ENCODE results near the gene PDLIM1. TPM values are rescaled to one million over a fixed set of nuclear protein-coding genes. Genes with fewer than 3 reads are reported as not detected.
"Not testable (repeated sequence)": the region's sequence is repeated elsewhere in the genome, so short reads cannot be mapped to it uniquely, and the experiment has no call there.

PDLIM1 gene
- total RNA-seq, 1 experiment from 2014 or later = 115 TPM

- Histone ChIP-seq H3K56ac (ENCODE audit: insufficient read length, low read depth, low read length) (no peak overlapping the region), H3K4ac (ENCODE audit: low read depth, low read length) (no peak overlapping the region), H3K9ac (ENCODE audit: extremely low read depth, insufficient read length, low read length) (no peak overlapping the region), H3K27ac (ENCODE audit: insufficient read length, low read depth, low read length) (no peak overlapping the region), H2BK12ac (ENCODE audit: insufficient read length, low read depth, low read length) (no peak overlapping the region), H4K8ac (replicated peaks; ENCODE audit: insufficient read length, low read depth, low read length) (no peak overlapping the region), H3K79me1 (ENCODE audit: insufficient read depth, low read depth, low read length, poor library complexity, severe bottlenecking) (no peaks in the 10 kb centered on the region), H3K18ac (ENCODE audit: insufficient read length, low read depth, low read length) (no peak overlapping the region), H3K4me2 (ENCODE audit: insufficient read depth, insufficient read length, low read length) (no peak overlapping the region), H3K79me2 (ENCODE audit: insufficient read depth, low read length) (no peaks in the 10 kb centered on the region), H2BK120ac (ENCODE audit: low read depth, low read length, poor library complexity, severe bottlenecking) (no peak overlapping the region), H3K23ac (ENCODE audit: insufficient read length, low read depth, low read length) (no peak overlapping the region), H3K27me3 (ENCODE audit: insufficient read depth, low read length) (no peaks in the 10 kb centered on the region), H3K4me1 (ENCODE audit: insufficient read depth, low read length) (no peaks in the 10 kb centered on the region), H4K91ac (ENCODE audit: insufficient read length, low read depth, low read length) (no peak overlapping the region), H3K14ac (ENCODE audit: insufficient read depth, low read length) (no peak overlapping the region), H4K20me1 (ENCODE audit: control insufficient read depth, insufficient read depth, insufficient read length) (no peaks in the 10 kb centered on the region), H2BK15ac (ENCODE audit: low read depth, low read length) (no peak overlapping the region), H2BK5ac (ENCODE audit: insufficient read length, low read length) (no peak overlapping the region), H2BK20ac (ENCODE audit: low read depth, low read length, poor library complexity, severe bottlenecking) (no peak overlapping the region), H3K23me2 (ENCODE audit: insufficient read length, low read depth, low read length, poor library complexity, severe bottlenecking) (no peaks in the 10 kb centered on the region), H3K9me3 (ENCODE audit: control insufficient read depth, low read depth, low read length) (no peaks in the 10 kb centered on the region), H2AK5ac (ENCODE audit: insufficient read length, low read length) (no peak overlapping the region), H3T11ph (ENCODE audit: low read length) (no peak overlapping the region), H4K5ac (ENCODE audit: insufficient read length, low read depth, low read length) (no peak overlapping the region), H2AFZ (ENCODE audit: low read length) (no peak overlapping the region)
- Mint-ChIP-seq H3K27ac (peak overlapping the region in 1 of 3 experiments; percentile 49; a peak in 1 of 7 replicates), H3K27me3 (ENCODE audit: low read depth) (no peaks in the 10 kb centered on the region), H3K4me1 (peaks cover 18 to 24% of the 10 kb centered on the region in 2 experiments; a peak in 3 of 4 replicates), H3K9me3 (peaks cover 8 to 9% of the 10 kb centered on the region in 2 experiments), H3K4me3 (no peak overlapping the region), H3K36me3 (ENCODE audit: insufficient read depth in 1 of 3, low read depth in 3 of 3) (peaks cover 25 to 69% (median 65%) of the 10 kb centered on the region in 3 experiments)
- no CpG with 5 or more reads among the region's 6 CpGs for WGBS (ENCODE audit: extremely low coverage, insufficient read length, low lambda C conversion rate)
- no peak for TF ChIP-seq CTCF (conservative IDR thresholded peaks at IDR 0.05)
- DNase-seq = no peak
Observed at GRCh38 chr10:95240811-95241210, 50.0 kb downstream of the PDLIM1 start.

- Mint-ChIP-seq H3K4me1 (peaks cover 23 to 29% of the 10 kb centered on the region in 2 experiments), H3K36me3 (ENCODE audit: insufficient read depth in 1 of 3, low read depth in 3 of 3) (peaks cover 25 to 63% (median 60%) of the 10 kb centered on the region in 3 experiments)
- not testable (repeated sequence) for H2BK15ac ChIP-seq (ENCODE audit: low read depth, low read length); H3K9me3 Mint-ChIP-seq; H4K8ac ChIP-seq (replicated peaks; ENCODE audit: insufficient read length, low read depth, low read length); H3K23me2 ChIP-seq (ENCODE audit: insufficient read length, low read depth, low read length, poor library complexity, severe bottlenecking); H2AK5ac ChIP-seq (ENCODE audit: insufficient read length, low read length); H3K4me2 ChIP-seq (ENCODE audit: insufficient read depth, insufficient read length, low read length); DNase-seq; H3K79me2 ChIP-seq (ENCODE audit: insufficient read depth, low read length); H3K27me3 Mint-ChIP-seq (ENCODE audit: low read depth); H3K79me1 ChIP-seq (ENCODE audit: insufficient read depth, low read depth, low read length, poor library complexity, severe bottlenecking); H3K9ac ChIP-seq (ENCODE audit: extremely low read depth, insufficient read length, low read length); H3K23ac ChIP-seq (ENCODE audit: insufficient read length, low read depth, low read length); H2BK20ac ChIP-seq (ENCODE audit: low read depth, low read length, poor library complexity, severe bottlenecking); H3K18ac ChIP-seq (ENCODE audit: insufficient read length, low read depth, low read length); H2BK5ac ChIP-seq (ENCODE audit: insufficient read length, low read length); H3K14ac ChIP-seq (ENCODE audit: insufficient read depth, low read length); H3T11ph ChIP-seq (ENCODE audit: low read length); H3K4me3 Mint-ChIP-seq; H3K27ac ChIP-seq (ENCODE audit: insufficient read length, low read depth, low read length); H4K5ac ChIP-seq (ENCODE audit: insufficient read length, low read depth, low read length); H3K4me1 ChIP-seq (ENCODE audit: insufficient read depth, low read length); H2BK120ac ChIP-seq (ENCODE audit: low read depth, low read length, poor library complexity, severe bottlenecking); H3K56ac ChIP-seq (ENCODE audit: insufficient read length, low read depth, low read length); H2AFZ ChIP-seq (ENCODE audit: low read length); H3K27me3 ChIP-seq (ENCODE audit: insufficient read depth, low read length); H3K27ac Mint-ChIP-seq; H3K4ac ChIP-seq (ENCODE audit: low read depth, low read length); H3K9me3 ChIP-seq (ENCODE audit: control insufficient read depth, low read depth, low read length); H2BK12ac ChIP-seq (ENCODE audit: insufficient read length, low read depth, low read length); H4K20me1 ChIP-seq (ENCODE audit: control insufficient read depth, insufficient read depth, insufficient read length); H4K91ac ChIP-seq (ENCODE audit: insufficient read length, low read depth, low read length)
- no CpG with 5 or more reads among the region's 3 CpGs for WGBS (ENCODE audit: extremely low coverage, insufficient read length, low lambda C conversion rate)
Observed at GRCh38 chr10:95240096-95240495, 50.7 kb downstream of the PDLIM1 start.
